Smooth muscle cell of the brain vasculature (primary cell): Measurements from ENCODE around the gene SCN9A.
A peak's percentile ranks its signal among the peaks of the same experiment; 100 is the strongest.
"Not testable (repeated sequence)": the region's sequence is repeated elsewhere in the genome, so short reads cannot be mapped to it uniquely, and the experiment has no call there.

Experiments
- DNase-seq: peaks from one replicate; pipeline ENCODE4 v3.0.0-alpha.2; 2012; ENCODE audit warnings: low read depth, low spot score

The SCN9A gene

GRCh38 chr2:166242309-166242708, 133.4 kb downstream of the SCN9A start:
- DNase-seq = no peak

GRCh38 chr2:166240387-166241313, 135.1 kb downstream of the SCN9A start:
- no peak for DNase-seq

GRCh38 chr2:166239548-166239947, 136.2 kb downstream of the SCN9A start:
- DNase-seq = peak; percentile 47

- no peak for DNase-seq
These were observed 137.6 kb downstream of the SCN9A start for GRCh38 chr2:166238176-166238575.

- DNase-seq = no peak
These were observed 141.5 kb downstream of the SCN9A start for GRCh38 chr2:166234112-166234846.

GRCh38 chr2:166233244-166233643, 142.5 kb downstream of the SCN9A start:
- no peak for DNase-seq

GRCh38 chr2:166230724-166231070, 145.0 kb downstream of the SCN9A start:
- DNase-seq = no peak

GRCh38 chr2:166230024-166230723, 145.6 kb downstream of the SCN9A start:
- no peak for DNase-seq

GRCh38 chr2:166229678-166230023, 146.1 kb downstream of the SCN9A start:
- DNase-seq = no peak

GRCh38 chr2:166224197-166224596, 151.5 kb downstream of the SCN9A start:
- DNase-seq = no peak

GRCh38 chr2:166223298-166223697, 152.4 kb downstream of the SCN9A start:
- no peak for DNase-seq

- DNase-seq = no peak
These were observed 164.7 kb downstream of the SCN9A start for GRCh38 chr2:166211079-166211478.

GRCh38 chr2:166209944-166210343, 165.8 kb downstream of the SCN9A start:
- not testable (repeated sequence) for DNase-seq

GRCh38 chr2:166209367-166209766, 166.4 kb downstream of the SCN9A start:
- not testable (repeated sequence) for DNase-seq

GRCh38 chr2:166206153-166206552, 169.6 kb downstream of the SCN9A start:
- not testable (repeated sequence) for DNase-seq

GRCh38 chr2:166202778-166203177, 173.0 kb downstream of the SCN9A start:
- no peak for DNase-seq

GRCh38 chr2:166197446-166197845, 178.3 kb downstream of the SCN9A start:
- DNase-seq = no peak

GRCh38 chr2:166193407-166193806, 182.3 kb downstream of the SCN9A start:
- DNase-seq = no peak

GRCh38 chr2:166188084-166188483, 187.7 kb downstream of the SCN9A start:
- no peak for DNase-seq

GRCh38 chr2:166184789-166185188, 191.0 kb downstream of the SCN9A start:
- DNase-seq = no peak

GRCh38 chr2:166181813-166182154, 194.0 kb downstream of the SCN9A start:
- DNase-seq = no peak
